HepG2 (cell line): ENCODE results near the gene ST13. TPM values are rescaled to one million over a fixed set of nuclear protein-coding genes. Genes with fewer than 3 reads are reported as not detected.

Source experiments
- ETV5 ChIP-seq: IDR thresholded peaks from 2 replicates; pipeline ENCODE4 v1.6.1; 2018; ENCODE audit warnings: missing biosample characterization, missing genetic modification reagents, inconsistent platforms, borderline replicate concordance
- MBD4 ChIP-seq: IDR thresholded peaks from 2 replicates; pipeline ENCODE4 v1.6.1; 2012; ENCODE audit warnings: low read length, inconsistent platforms, borderline replicate concordance
- MTA1 ChIP-seq: sonication (generic); formaldehyde crosslinking; IDR thresholded peaks from 2 replicates; pipeline ENCODE4 v1.4.0; 2020; ENCODE audit warnings: missing genetic modification reagents, mild to moderate bottlenecking, borderline replicate concordance
- MXI1 ChIP-seq: IDR thresholded peaks from 3 replicates; pipeline ENCODE4 v1.6.1; 2012; ENCODE audit warnings: low read depth, low read length, inconsistent platforms, borderline replicate concordance
- RAD21 ChIP-seq: fragments of 450-650 bp; formaldehyde crosslinking; IDR thresholded peaks from 2 replicates; pipeline ENCODE4 v1.5.0; 2020; ENCODE audit warnings: mild to moderate bottlenecking
- REPIN1 ChIP-seq: sonication (generic); formaldehyde crosslinking; IDR thresholded peaks from 2 replicates; pipeline ENCODE4 v1.8.0; 2022; ENCODE audit warnings: missing genetic modification reagents, low read depth, mild to moderate bottlenecking, borderline replicate concordance
- SRY ChIP-seq: sonication (generic); formaldehyde crosslinking; IDR thresholded peaks from 2 replicates; pipeline ENCODE4 v1.8.0; 2022; ENCODE audit warnings: mild to moderate bottlenecking, missing genetic modification reagents
- ZFY ChIP-seq: sonication (generic); formaldehyde crosslinking; IDR thresholded peaks from 2 replicates; pipeline ENCODE4 v1.4.0; 2020; ENCODE audit warnings: missing genetic modification reagents
- ZMYM2 ChIP-seq: sonication (generic); formaldehyde crosslinking; IDR thresholded peaks from 2 replicates; pipeline ENCODE4 v1.8.0; 2022; ENCODE audit warnings: mild to moderate bottlenecking, missing genetic modification reagents
- ZNF441 ChIP-seq: sonication (generic); formaldehyde crosslinking; IDR thresholded peaks from 2 replicates; pipeline ENCODE4 v1.7.0; 2021; ENCODE audit warnings: missing genetic modification reagents, borderline replicate concordance
- ZNF83 ChIP-seq: sonication (generic); formaldehyde crosslinking; IDR thresholded peaks from 2 replicates; pipeline ENCODE4 v1.4.0; 2020; ENCODE audit warnings: missing genetic modification reagents, mild to moderate bottlenecking, borderline replicate concordance
- polyA plus RNA-seq, 8 experiments: library from polyadenylated mRNA; depleted of rRNA in 3 of 8; stranded (reverse) in 7 of 8; unstranded in 1 of 8; fragments of >200 nt; fragmentation: Illumina TruSeq in 4 of 8; extraction: Trizol in 4 of 8; gene quantifications; 2 replicates each; pipeline versions ENCODE4 v1.2.1 to v1.2.3, GENCODE V29; 2011 to 2016; ENCODE audit warnings: low read depth in 4 of 8, missing spikeins in 1 of 8, mixed read lengths in 1 of 8; ENCODE audit not compliant: insufficient read depth in 1 of 8
- total RNA-seq, 5 experiments: library from RNA; depleted of rRNA; stranded (reverse); fragments of >200 nt; fragmentation: Illumina TruSeq; extraction: Trizol; gene quantifications; 2 replicates each; pipeline ENCODE4 v1.2.3, GENCODE V29; 2016; ENCODE audit warnings: low read depth in 1 of 5
- TF ChIP-seq, protein P1 (sequence below): IDR thresholded peaks from 2 replicates; pipeline ENCODE4 v1.6.1; 2016; ENCODE audit warnings: mild to moderate bottlenecking, missing biosample characterization, missing genetic modification reagents
- TF ChIP-seq, protein P2 (sequence below): sonication (generic); formaldehyde crosslinking; IDR thresholded peaks from 2 replicates; pipeline ENCODE4 v1.4.0; 2020; ENCODE audit warnings: missing genetic modification reagents
- TF ChIP-seq, protein P3 (sequence below): sonication (generic); formaldehyde crosslinking; IDR thresholded peaks from 2 replicates; pipeline ENCODE4 v1.4.0; 2020; ENCODE audit warnings: mild to moderate bottlenecking, missing genetic modification reagents, borderline replicate concordance
- TF ChIP-seq, protein P4 (sequence below): sonication (generic); formaldehyde crosslinking; IDR thresholded peaks from 2 replicates; pipeline ENCODE4 v1.4.0; 2020; ENCODE audit warnings: mild to moderate bottlenecking, missing genetic modification reagents
- TF ChIP-seq, protein P5 (sequence below): sonication (generic); formaldehyde crosslinking; IDR thresholded peaks from 2 replicates; pipeline ENCODE4 v1.4.0; 2020; ENCODE audit warnings: mild to moderate bottlenecking, missing genetic modification reagents
- TF ChIP-seq, protein P6 (sequence below): sonication (generic); formaldehyde crosslinking; IDR thresholded peaks from 2 replicates; pipeline ENCODE4 v1.4.0; 2020; ENCODE audit warnings: missing genetic modification reagents, borderline replicate concordance

The ST13 gene
- total and polyA plus RNA-seq, 2 of the 13 experiments (the other 11 are each of a cell fraction or from before 2014, with no cell fraction given): 110 to 274 TPM

DNA sequence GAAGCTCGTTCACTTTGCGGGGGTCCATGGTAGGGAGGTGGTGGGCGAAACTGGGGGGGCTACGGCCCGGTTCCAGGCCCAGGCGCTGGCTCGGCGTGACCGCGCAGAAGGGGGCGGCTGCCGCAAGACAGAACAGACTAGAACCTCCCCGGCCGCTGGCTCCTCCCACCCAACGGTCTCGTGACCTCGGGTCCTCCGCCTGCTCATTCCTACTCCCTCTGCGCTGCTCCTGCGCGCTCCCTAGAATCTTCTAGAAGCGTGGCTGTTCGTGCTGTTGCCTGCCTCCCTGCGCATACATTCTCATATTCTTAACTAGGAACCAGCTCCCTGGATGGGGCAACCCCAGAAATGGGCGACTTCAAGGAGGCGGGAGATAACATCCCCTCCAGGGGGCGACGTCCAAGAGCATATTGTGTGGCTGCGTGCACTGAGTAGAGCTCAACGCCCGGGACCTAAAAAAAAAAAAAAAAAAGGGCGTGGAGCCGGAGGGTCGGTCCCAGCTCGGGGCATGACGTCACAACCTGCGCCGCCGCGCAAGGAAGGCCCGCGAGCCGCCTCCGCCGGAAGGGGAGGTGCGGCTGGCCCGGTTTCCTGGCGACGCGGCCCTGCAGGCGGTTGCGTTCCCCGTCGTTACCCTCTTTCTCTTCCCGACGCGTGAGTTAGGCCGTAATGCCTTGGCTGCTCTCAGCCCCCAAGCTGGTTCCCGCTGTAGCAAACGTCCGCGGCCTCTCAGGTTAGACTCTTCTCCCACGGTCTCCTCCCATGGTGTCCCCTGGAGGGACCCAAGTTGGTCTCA lies at the start of gene ST13, which contains the start of gene XPNPEP3 (continued):
- TF ChIP-seq, protein P1, sequence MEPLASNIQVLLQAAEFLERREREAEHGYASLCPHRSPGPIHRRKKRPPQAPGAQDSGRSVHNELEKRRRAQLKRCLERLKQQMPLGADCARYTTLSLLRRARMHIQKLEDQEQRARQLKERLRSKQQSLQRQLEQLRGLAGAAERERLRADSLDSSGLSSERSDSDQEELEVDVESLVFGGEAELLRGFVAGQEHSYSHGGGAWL: peak; percentile 66; the same call in 1 of the 2 replicates
- TF ChIP-seq ZFY (CRISPR knock-in tag): peak; percentile 93
- peak; percentile 77 for TF ChIP-seq MTA1
- TF ChIP-seq SRY (CRISPR knock-in tag): peak; percentile 6; the same call in 1 of the 2 replicates
- TF ChIP-seq REPIN1 (CRISPR knock-in tag): peak; percentile 57; the same call in 1 of the 2 replicates
- TF ChIP-seq, protein P2, sequence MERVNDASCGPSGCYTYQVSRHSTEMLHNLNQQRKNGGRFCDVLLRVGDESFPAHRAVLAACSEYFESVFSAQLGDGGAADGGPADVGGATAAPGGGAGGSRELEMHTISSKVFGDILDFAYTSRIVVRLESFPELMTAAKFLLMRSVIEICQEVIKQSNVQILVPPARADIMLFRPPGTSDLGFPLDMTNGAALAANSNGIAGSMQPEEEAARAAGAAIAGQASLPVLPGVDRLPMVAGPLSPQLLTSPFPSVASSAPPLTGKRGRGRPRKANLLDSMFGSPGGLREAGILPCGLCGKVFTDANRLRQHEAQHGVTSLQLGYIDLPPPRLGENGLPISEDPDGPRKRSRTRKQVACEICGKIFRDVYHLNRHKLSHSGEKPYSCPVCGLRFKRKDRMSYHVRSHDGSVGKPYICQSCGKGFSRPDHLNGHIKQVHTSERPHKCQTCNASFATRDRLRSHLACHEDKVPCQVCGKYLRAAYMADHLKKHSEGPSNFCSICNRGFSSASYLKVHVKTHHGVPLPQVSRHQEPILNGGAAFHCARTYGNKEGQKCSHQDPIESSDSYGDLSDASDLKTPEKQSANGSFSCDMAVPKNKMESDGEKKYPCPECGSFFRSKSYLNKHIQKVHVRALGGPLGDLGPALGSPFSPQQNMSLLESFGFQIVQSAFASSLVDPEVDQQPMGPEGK (CRISPR knock-in tag): peak; percentile 70
- TF ChIP-seq ETV5 (CRISPR knock-in tag): peak; percentile 37
- no peak for TF ChIP-seq MBD4
- TF ChIP-seq, protein P3, sequence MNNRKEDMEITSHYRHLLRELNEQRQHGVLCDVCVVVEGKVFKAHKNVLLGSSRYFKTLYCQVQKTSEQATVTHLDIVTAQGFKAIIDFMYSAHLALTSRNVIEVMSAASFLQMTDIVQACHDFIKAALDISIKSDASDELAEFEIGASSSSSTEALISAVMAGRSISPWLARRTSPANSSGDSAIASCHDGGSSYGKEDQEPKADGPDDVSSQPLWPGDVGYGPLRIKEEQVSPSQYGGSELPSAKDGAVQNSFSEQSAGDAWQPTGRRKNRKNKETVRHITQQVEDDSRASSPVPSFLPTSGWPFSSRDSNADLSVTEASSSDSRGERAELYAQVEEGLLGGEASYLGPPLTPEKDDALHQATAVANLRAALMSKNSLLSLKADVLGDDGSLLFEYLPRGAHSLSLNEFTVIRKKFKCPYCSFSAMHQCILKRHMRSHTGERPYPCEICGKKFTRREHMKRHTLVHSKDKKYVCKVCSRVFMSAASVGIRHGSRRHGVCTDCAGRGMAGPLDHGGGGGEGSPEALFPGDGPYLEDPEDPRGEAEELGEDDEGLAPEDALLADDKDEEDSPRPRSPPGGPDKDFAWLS (CRISPR knock-in tag): 0 out of 2 replicates have a peak, but pooled peaks have one; percentile 49
- TF ChIP-seq MXI1: peak; percentile 89
- no peak for TF ChIP-seq ZMYM2 (CRISPR knock-in tag)
- no peak for TF ChIP-seq ZNF83
- TF ChIP-seq ZNF441 (CRISPR knock-in tag): peak; percentile 5; the same call in 1 of the 2 replicates
- TF ChIP-seq, protein P4, sequence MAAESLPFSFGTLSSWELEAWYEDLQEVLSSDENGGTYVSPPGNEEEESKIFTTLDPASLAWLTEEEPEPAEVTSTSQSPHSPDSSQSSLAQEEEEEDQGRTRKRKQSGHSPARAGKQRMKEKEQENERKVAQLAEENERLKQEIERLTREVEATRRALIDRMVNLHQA (CRISPR knock-in tag): no peak
- no peak for TF ChIP-seq RAD21 (CRISPR knock-in tag)
- TF ChIP-seq, protein P5, sequence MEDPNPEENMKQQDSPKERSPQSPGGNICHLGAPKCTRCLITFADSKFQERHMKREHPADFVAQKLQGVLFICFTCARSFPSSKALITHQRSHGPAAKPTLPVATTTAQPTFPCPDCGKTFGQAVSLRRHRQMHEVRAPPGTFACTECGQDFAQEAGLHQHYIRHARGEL (CRISPR knock-in tag): no peak
- TF ChIP-seq, protein P6, sequence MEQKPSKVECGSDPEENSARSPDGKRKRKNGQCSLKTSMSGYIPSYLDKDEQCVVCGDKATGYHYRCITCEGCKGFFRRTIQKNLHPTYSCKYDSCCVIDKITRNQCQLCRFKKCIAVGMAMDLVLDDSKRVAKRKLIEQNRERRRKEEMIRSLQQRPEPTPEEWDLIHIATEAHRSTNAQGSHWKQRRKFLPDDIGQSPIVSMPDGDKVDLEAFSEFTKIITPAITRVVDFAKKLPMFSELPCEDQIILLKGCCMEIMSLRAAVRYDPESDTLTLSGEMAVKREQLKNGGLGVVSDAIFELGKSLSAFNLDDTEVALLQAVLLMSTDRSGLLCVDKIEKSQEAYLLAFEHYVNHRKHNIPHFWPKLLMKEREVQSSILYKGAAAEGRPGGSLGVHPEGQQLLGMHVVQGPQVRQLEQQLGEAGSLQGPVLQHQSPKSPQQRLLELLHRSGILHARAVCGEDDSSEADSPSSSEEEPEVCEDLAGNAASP (CRISPR knock-in tag): 0 out of 2 replicates have a peak, but pooled peaks have one; percentile 12
